ENCODE results near the gene MLN.

MLN gene

GRCh38 chr6:33839399-33840047, 35.7 kb upstream of the MLN start:
- Histone ChIP-seq H4K20me1 (ENCODE audit: insufficient read depth, low read length, poor library complexity, severe bottlenecking) (no peaks in the 10 kb centered on the region), H3K9ac (ENCODE audit: low read depth, low read length, poor library complexity, severe bottlenecking) (peak overlapping the region; percentile 34), H3K4me1 (ENCODE audit: insufficient read depth, low read length, poor library complexity, severe bottlenecking) (peaks cover 40% of the 10 kb centered on the region), H3K27me3 (ENCODE audit: insufficient read depth, low read length, poor library complexity, severe bottlenecking) (no peaks in the 10 kb centered on the region), H3K4me3 (ENCODE audit: low read length, poor library complexity, severe bottlenecking) (peak overlapping the region; percentile 27), H2AFZ (ENCODE audit: low read length) (no peak overlapping the region), H3F3A (ENCODE audit: low read depth) (no peaks in the 10 kb centered on the region), H3K79me2 (ENCODE audit: insufficient read depth, low read length) (no peaks in the 10 kb centered on the region), H3K4me2 (ENCODE audit: low read depth, low read length, poor library complexity, severe bottlenecking) (peak overlapping the region; percentile 56), H3K9me2 (replicated peaks; ENCODE audit: low read depth, low read length) (no peaks in the 10 kb centered on the region), H3K9me3 (ENCODE audit: insufficient read depth, low read depth, low read length) (no peaks in the 10 kb centered on the region), H3K36me3 (ENCODE audit: insufficient read depth, low read length) (no peaks in the 10 kb centered on the region)
- no peak for TF ChIP-seq EZH2phosphoT487 (IDR thresholded peaks at IDR 0.05; ENCODE audit: borderline replicate concordance)

- no peaks in the 10 kb centered on the region for H3F3A ChIP-seq (ENCODE audit: low read depth)
- no peak overlapping the region for H3K4me2 ChIP-seq (ENCODE audit: low read depth, low read length, poor library complexity, severe bottlenecking)
- H3K9me3 ChIP-seq (ENCODE audit: insufficient read depth, low read depth, low read length): no peaks in the 10 kb centered on the region
- TF ChIP-seq CTCF (conservative IDR thresholded peaks at IDR 0.05; ENCODE audit: low read length) (no peak), EZH2phosphoT487 (IDR thresholded peaks at IDR 0.05; ENCODE audit: borderline replicate concordance) (no peak)
- H3K4me1 ChIP-seq (ENCODE audit: insufficient read depth, low read length, poor library complexity, severe bottlenecking): peaks cover 38% of the 10 kb centered on the region
- no peak overlapping the region for H2AFZ ChIP-seq (ENCODE audit: low read length)
- no peaks in the 10 kb centered on the region for H3K9me2 ChIP-seq (replicated peaks; ENCODE audit: low read depth, low read length)
- no peak overlapping the region for H3K4me3 ChIP-seq (ENCODE audit: low read length, poor library complexity, severe bottlenecking)
- no peaks in the 10 kb centered on the region for H3K27me3 ChIP-seq (ENCODE audit: insufficient read depth, low read length, poor library complexity, severe bottlenecking)
- no peaks in the 10 kb centered on the region for H4K20me1 ChIP-seq (ENCODE audit: insufficient read depth, low read length, poor library complexity, severe bottlenecking)
- H3K9ac ChIP-seq (ENCODE audit: low read depth, low read length, poor library complexity, severe bottlenecking): peak overlapping the region; percentile 34
- H3K79me2 ChIP-seq (ENCODE audit: insufficient read depth, low read length): no peaks in the 10 kb centered on the region
- H3K36me3 ChIP-seq (ENCODE audit: insufficient read depth, low read length): no peaks in the 10 kb centered on the region
These were observed 35.2 kb upstream of the MLN start for GRCh38 chr6:33838983-33839382.

- Histone ChIP-seq H3K9ac (ENCODE audit: low read depth, low read length, poor library complexity, severe bottlenecking) (peak overlapping the region; percentile 30), H3K27me3 (ENCODE audit: insufficient read depth, low read length, poor library complexity, severe bottlenecking) (no peaks in the 10 kb centered on the region), H3K4me3 (ENCODE audit: low read length, poor library complexity, severe bottlenecking) (no peak overlapping the region), H3K9me2 (replicated peaks; ENCODE audit: low read depth, low read length) (no peaks in the 10 kb centered on the region), H4K20me1 (ENCODE audit: insufficient read depth, low read length, poor library complexity, severe bottlenecking) (no peaks in the 10 kb centered on the region), H3K4me1 (ENCODE audit: insufficient read depth, low read length, poor library complexity, severe bottlenecking) (peaks cover 36% of the 10 kb centered on the region), H3K9me3 (ENCODE audit: insufficient read depth, low read depth, low read length) (no peaks in the 10 kb centered on the region), H2AFZ (ENCODE audit: low read length) (no peak overlapping the region), H3K4me2 (ENCODE audit: low read depth, low read length, poor library complexity, severe bottlenecking) (no peak overlapping the region), H3K36me3 (ENCODE audit: insufficient read depth, low read length) (no peaks in the 10 kb centered on the region), H3F3A (ENCODE audit: low read depth) (no peaks in the 10 kb centered on the region), H3K79me2 (ENCODE audit: insufficient read depth, low read length) (no peaks in the 10 kb centered on the region)
- no peak for TF ChIP-seq EZH2phosphoT487 (IDR thresholded peaks at IDR 0.05; ENCODE audit: borderline replicate concordance)
- TF ChIP-seq CTCF (conservative IDR thresholded peaks at IDR 0.05; ENCODE audit: low read length): no peak
These were observed 34.3 kb upstream of the MLN start for GRCh38 chr6:33837971-33838665.
